GM21619 (cell line): ENCODE data around the gene CLTA.

Source experiments
- ATAC-seq: cut with Tn5 transposase; IDR thresholded peaks from one replicate; pipeline ENCODE4 v1.9.1; 2021; ENCODE audit not compliant: unreplicated experiment

Gene CLTA

DNA sequence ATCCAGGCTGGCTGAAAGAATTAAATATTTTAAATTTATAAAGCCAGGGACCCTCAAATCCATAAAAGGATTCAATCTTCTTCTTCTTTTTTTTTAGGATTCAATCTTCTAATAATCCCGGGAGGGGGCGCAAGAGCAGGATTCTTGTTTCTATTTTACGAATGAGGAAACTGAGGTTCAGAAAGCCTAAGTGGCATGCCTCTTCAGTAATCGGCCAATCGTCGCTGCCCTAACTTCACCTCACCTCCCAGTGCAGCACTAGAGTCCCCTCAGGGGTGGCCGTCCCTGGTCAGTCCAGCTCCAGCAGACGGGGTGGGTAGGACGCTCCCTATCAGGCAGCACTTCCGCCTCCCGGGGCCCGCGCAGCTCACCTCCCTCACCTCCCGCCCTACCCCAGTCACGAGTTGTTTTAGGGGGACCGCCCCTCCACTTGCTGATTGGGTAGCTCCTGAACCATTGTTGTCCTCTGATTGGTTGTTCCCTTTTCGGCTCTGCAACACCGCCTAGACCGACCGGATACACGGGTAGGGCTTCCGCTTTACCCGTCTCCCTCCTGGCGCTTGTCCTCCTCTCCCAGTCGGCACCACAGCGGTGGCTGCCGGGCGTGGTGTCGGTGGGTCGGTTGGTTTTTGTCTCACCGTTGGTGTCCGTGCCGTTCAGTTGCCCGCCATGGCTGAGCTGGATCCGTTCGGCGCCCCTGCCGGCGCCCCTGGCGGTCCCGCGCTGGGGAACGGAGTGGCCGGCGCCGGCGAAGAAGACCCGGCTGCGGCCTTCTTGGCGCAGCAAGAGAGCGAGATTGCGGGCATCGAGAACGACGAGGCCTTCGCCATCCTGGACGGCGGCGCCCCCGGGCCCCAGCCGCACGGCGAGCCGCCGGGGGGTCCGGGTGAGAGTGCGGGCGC, at the start of gene CLTA:
Gene CLTA, plus strand, starts transcription at position 534 of the 902 bp plus-strand sequence. Its CDS starts 136 bp downstream, at position 670.
- peak; percentile 95 for ATAC-seq

DNA sequence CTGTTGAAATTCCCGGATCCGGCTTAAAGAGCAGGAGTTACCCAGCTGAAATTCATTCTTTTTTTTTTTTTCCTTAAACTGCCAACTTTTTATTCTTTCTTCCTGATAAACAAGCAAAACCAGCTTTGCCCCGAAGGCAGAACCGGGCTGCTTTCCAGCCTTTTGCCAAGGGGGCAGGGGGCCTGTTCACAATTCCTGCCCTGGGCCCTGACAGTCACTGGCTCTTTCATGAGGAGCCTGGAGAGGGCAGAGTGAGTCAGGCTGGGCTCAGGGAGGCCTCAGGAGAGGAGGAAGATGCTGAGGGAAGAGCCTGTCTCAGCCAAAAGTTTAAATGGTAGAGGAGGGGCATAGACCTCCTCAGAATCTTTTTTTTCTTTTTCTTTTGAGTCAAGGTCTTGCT, 49.4 kb upstream of the CLTA start:
- ATAC-seq, result no peak

GRCh38 chr9:36141761-36142160, 49.0 kb upstream of the CLTA start:
- ATAC-seq, result no peak

- ATAC-seq, result no peak
Observed at GRCh38 chr9:36142510-36143244, 48.0 kb upstream of the CLTA start.

- ATAC-seq, result no peak
Observed at GRCh38 chr9:36143245-36143641, 47.5 kb upstream of the CLTA start.

GRCh38 chr9:36144309-36145232, 46.1 kb upstream of the CLTA start:
- ATAC-seq, result no peak

DNA sequence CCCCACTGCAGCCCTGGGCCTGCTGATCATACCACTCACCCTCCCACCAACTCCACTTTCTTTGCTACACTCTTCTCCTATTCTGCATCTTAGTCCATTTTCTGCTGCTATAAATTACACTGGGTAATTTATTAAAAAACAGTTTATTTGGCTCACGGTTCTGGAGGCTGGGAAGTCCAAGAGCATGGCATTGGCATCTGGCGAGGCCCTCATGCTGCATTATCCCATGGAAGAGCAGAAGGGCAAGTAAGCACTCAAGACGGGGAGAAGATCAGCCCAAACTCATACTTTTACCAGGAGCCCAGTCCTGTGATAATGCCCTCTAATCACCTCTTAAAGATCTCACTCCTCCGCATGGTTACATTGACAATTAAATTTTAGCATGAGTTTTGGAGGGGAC, 44.8 kb upstream of the CLTA start:
- no peak for ATAC-seq

- no peak for ATAC-seq
Observed at GRCh38 chr9:36146651-36147050, 44.1 kb upstream of the CLTA start.

GRCh38 chr9:36147441-36148175, 43.1 kb upstream of the CLTA start:
- no peak for ATAC-seq

- ATAC-seq, result no peak
Observed at GRCh38 chr9:36148311-36149051, 42.2 kb upstream of the CLTA start.

DNA sequence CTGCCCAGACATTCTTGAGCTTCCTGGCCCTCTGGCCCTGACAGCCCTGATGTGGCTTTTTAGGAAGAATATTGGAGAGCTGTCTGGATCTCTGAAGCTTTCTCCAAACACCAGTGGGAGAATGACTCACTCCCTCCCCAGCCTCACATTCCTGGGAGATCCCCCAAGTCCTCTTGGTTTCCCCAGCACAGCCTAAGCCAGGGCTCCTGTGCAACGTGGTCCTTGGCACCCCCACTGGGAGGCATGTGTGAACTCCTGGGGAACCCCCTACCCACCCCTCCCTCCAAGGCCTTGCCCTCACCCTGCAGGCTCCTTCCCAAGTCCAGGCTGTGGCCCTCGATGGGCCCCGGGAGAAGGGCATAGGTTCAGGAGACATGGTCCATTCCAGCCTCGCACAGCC, 41.5 kb upstream of the CLTA start:
- no peak for ATAC-seq

- no peak for ATAC-seq
Observed at GRCh38 chr9:36150574-36151315, 40.0 kb upstream of the CLTA start.

GRCh38 chr9:36151316-36152210, 39.2 kb upstream of the CLTA start:
- peak; percentile 83 for ATAC-seq

DNA sequence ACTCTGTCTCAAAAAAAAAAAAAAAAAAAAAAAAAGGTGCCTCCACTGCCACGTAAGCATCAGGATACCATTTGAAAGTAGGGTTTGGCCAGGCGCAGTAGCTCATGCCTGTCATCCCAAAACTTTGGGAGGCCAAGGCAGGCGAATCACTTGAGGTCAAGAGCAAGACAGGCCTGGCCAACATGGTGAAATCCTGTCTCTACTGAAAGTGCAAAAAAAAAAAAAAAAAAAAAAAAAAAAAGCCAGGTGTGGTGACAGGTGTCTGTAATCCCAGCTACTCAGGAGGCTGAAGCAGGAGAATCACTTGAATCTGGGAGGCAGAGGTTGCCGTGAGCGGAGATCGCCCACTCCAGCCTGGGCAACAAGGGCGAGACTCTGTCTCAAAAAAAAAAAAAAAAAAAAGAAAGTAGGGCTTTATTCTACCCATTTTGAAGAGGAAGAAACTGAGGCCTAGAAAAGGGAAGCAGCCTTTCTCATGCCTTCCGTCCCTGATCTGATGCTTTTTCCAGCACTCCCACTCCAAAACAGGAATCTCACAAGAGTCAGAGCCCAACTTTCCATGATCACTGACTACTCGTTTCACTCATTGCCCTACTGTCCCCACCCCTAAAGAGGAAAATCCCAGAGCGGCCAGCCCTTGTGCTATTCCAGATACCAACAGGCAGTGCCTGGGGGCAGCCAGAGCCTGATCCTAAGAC, 37.8 kb upstream of the CLTA start:
- no peak for ATAC-seq

- ATAC-seq, result no peak
Observed at GRCh38 chr9:36153746-36154145, 37.0 kb upstream of the CLTA start.

DNA sequence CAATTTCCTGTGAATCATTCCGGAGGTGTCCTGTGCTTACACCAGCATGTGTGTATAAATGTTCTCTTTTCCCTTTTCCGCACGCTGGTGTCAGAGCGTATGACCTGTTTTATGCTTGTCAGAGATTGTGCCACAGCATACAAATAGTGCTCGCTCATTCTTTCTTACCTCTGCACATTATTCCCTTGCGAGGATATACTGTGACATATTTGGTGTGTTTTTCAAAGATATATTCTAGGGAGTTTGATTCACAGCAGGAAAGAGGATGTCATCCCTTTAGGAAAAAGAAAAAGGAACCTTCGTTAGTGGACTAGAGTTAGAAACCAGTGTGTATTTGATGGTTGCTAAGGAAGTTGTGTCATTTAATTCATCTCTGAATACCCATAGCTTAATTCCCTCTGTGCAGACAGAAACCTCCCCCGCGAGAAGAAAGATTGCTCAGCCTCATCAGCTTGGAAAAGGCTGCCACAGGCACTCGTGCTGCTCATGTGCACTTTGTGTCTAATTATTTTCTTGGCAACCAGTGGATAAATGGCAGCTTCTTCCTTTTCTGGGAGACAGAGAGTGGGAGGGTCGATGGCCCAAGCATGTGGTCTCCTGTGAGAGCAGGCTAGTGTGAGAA, 36.3 kb upstream of the CLTA start:
- no peak for ATAC-seq

DNA sequence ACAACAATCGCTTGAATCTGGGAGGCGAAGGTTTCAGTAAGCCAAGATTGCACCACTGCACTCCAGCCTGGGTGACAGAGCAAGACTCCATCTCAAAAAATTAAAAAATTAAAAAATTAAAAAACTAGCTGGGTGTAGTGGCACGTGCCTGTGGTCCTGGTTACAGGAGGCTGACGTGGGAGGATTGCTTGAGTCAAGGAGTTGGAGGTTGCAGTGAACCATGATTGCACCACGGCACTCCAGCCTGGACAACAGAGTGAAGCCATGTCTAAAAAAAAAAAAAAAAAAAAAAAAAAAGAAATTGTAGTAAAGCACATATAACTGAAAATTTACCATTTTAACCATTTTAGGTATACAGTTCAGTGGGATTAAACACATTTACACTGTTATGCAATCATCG, 34.6 kb upstream of the CLTA start:
- ATAC-seq, result no peak
